ENCODE results near the gene NR4A2.

NR4A2 gene

GRCh38 chr2:156332534-156333273, at the start of gene NR4A2:
Gene NR4A2, minus strand, starts transcription at chr2:156332721. Its CDS starts 2,535 bp downstream, at chr2:156330186.
- peak; percentile 80 to 86 for DNase-seq (ENCODE audit: low read depth in 2 of 2, low spot score in 1 of 2)

GRCh38 chr2:156380117-156380645, 47.7 kb upstream of the NR4A2 start:
- no peak for DNase-seq (ENCODE audit: low read depth in 2 of 2, low spot score in 1 of 2)

GRCh38 chr2:156379714-156380113, 47.2 kb upstream of the NR4A2 start:
- DNase-seq (ENCODE audit: low read depth in 2 of 2, low spot score in 1 of 2), result no peak

- DNase-seq (ENCODE audit: low read depth in 2 of 2, low spot score in 1 of 2), result no peak
Observed at GRCh38 chr2:156379071-156379470, 46.5 kb upstream of the NR4A2 start.

- no peak for DNase-seq (ENCODE audit: low read depth in 2 of 2, low spot score in 1 of 2)
Observed at GRCh38 chr2:156366753-156367152, 34.2 kb upstream of the NR4A2 start.

- DNase-seq (ENCODE audit: low read depth in 2 of 2, low spot score in 1 of 2), result no peak
Observed at GRCh38 chr2:156363141-156363540, 30.6 kb upstream of the NR4A2 start.

GRCh38 chr2:156356014-156356754, 23.7 kb upstream of the NR4A2 start:
- no peak for DNase-seq (ENCODE audit: low read depth in 2 of 2, low spot score in 1 of 2)

- no peak for DNase-seq (ENCODE audit: low read depth in 2 of 2, low spot score in 1 of 2)
Observed at GRCh38 chr2:156352911-156353310, 20.4 kb upstream of the NR4A2 start.

- no peak for DNase-seq (ENCODE audit: low read depth in 2 of 2, low spot score in 1 of 2)
Observed at GRCh38 chr2:156350374-156351142, 18.0 kb upstream of the NR4A2 start.

- DNase-seq (ENCODE audit: low read depth in 2 of 2, low spot score in 1 of 2), result no peak
Observed at GRCh38 chr2:156349605-156350004, 17.1 kb upstream of the NR4A2 start.

- DNase-seq (ENCODE audit: low read depth in 2 of 2, low spot score in 1 of 2), result no peak
Observed at GRCh38 chr2:156349161-156349560, 16.6 kb upstream of the NR4A2 start.

- no peak for DNase-seq (ENCODE audit: low read depth in 2 of 2, low spot score in 1 of 2)
Observed at GRCh38 chr2:156347431-156347830, 14.9 kb upstream of the NR4A2 start.

GRCh38 chr2:156346731-156347130, 14.2 kb upstream of the NR4A2 start:
- DNase-seq (ENCODE audit: low read depth in 2 of 2, low spot score in 1 of 2), result no peak

- no peak for DNase-seq (ENCODE audit: low read depth in 2 of 2, low spot score in 1 of 2)
Observed at GRCh38 chr2:156345582-156345981, 13.1 kb upstream of the NR4A2 start.

GRCh38 chr2:156343940-156344301, 11.4 kb upstream of the NR4A2 start:
- DNase-seq (ENCODE audit: low read depth in 2 of 2, low spot score in 1 of 2), result no peak

GRCh38 chr2:156343096-156343939, 10.8 kb upstream of the NR4A2 start:
- no peak for DNase-seq (ENCODE audit: low read depth in 2 of 2, low spot score in 1 of 2)

GRCh38 chr2:156342254-156343095, 10.0 kb upstream of the NR4A2 start:
- DNase-seq (ENCODE audit: low read depth in 2 of 2, low spot score in 1 of 2), result peak; percentile 72 to 85

- peak; percentile 74 to 84 for DNase-seq (ENCODE audit: low read depth in 2 of 2, low spot score in 1 of 2)
Observed at GRCh38 chr2:156341452-156342253, 9.1 kb upstream of the NR4A2 start.

Measured in stimulated activated CD8-positive, alpha-beta memory T cell treated with anti-CD3 and anti-CD28 coated beads, Interleukin-4, amount 100 ng/mL, for 4 hours (primary cell).